ENCODE results near the gene DNAAF1.
"Not testable (repeated sequence)": the region's sequence is repeated elsewhere in the genome, so short reads cannot be mapped to it uniquely, and the experiment has no call there.

Gene DNAAF1

GRCh38 chr16:84184775-84185174 is 39.7 kb downstream of the DNAAF1 start:
- no peak for DNase-seq (ENCODE audit: low read depth)

GRCh38 chr16:84186685-84187437 is 41.8 kb downstream of the DNAAF1 start, which contains the start of gene TAF1C:
Gene TAF1C (minus strand): TSS chr16:84187057. CDS start chr16:84184988, 2,069 bp downstream.
- DNase-seq (ENCODE audit: low read depth) = peak; percentile 95

- no peak for DNase-seq (ENCODE audit: low read depth)
These were observed 45.8 kb downstream of the DNAAF1 start, which contains the start of gene ADAD2 for GRCh38 chr16:84190731-84191388. Gene ADAD2 (plus strand): TSS chr16:84191157. CDS start chr16:84191231, 74 bp downstream.

- no peak for DNase-seq (ENCODE audit: low read depth)
These were observed 46.4 kb downstream of the DNAAF1 start for GRCh38 chr16:84191466-84191865.

GRCh38 chr16:84193480-84193879 is 48.4 kb downstream of the DNAAF1 start:
- no peak for DNase-seq (ENCODE audit: low read depth)

- DNase-seq (ENCODE audit: low read depth) = no peak
These were observed 48.9 kb downstream of the DNAAF1 start for GRCh38 chr16:84194018-84194417.

GRCh38 chr16:84194470-84195200 is 49.5 kb downstream of the DNAAF1 start:
- DNase-seq (ENCODE audit: low read depth) = no peak

- no peak for DNase-seq (ENCODE audit: low read depth)
These were observed 50.3 kb downstream of the DNAAF1 start for GRCh38 chr16:84195201-84196093.

GRCh38 chr16:84196101-84196500 is 51.0 kb downstream of the DNAAF1 start:
- no peak for DNase-seq (ENCODE audit: low read depth)

- no peak for DNase-seq (ENCODE audit: low read depth)
These were observed 51.8 kb downstream of the DNAAF1 start for GRCh38 chr16:84196727-84197394.

- no peak for DNase-seq (ENCODE audit: low read depth)
These were observed 52.5 kb downstream of the DNAAF1 start for GRCh38 chr16:84197466-84198128.

GRCh38 chr16:84198401-84198800 is 53.3 kb downstream of the DNAAF1 start:
- peak; percentile 49 for DNase-seq (ENCODE audit: low read depth)

- DNase-seq (ENCODE audit: low read depth) = no peak
These were observed 54.0 kb downstream of the DNAAF1 start for GRCh38 chr16:84199097-84199496.

- DNase-seq (ENCODE audit: low read depth) = no peak
These were observed 54.8 kb downstream of the DNAAF1 start for GRCh38 chr16:84199861-84200260.

- DNase-seq (ENCODE audit: low read depth) = not testable (repeated sequence)
These were observed 59.4 kb downstream of the DNAAF1 start for GRCh38 chr16:84204551-84204950.

GRCh38 chr16:84205123-84205522 is 60.0 kb downstream of the DNAAF1 start:
- DNase-seq (ENCODE audit: low read depth) = not testable (repeated sequence)

GRCh38 chr16:84205976-84206691 is 61.0 kb downstream of the DNAAF1 start:
- DNase-seq (ENCODE audit: low read depth) = no peak

- no peak for DNase-seq (ENCODE audit: low read depth)
These were observed 62.1 kb downstream of the DNAAF1 start for GRCh38 chr16:84207251-84207650.

- no peak for DNase-seq (ENCODE audit: low read depth)
These were observed 62.8 kb downstream of the DNAAF1 start for GRCh38 chr16:84207879-84208278.

- no peak for DNase-seq (ENCODE audit: low read depth)
These were observed 64.9 kb downstream of the DNAAF1 start for GRCh38 chr16:84209989-84210388.

Measured in fibroblast of the conjunctiva (primary cell).